ENCODE results near the gene P2RY6.

- TF ChIP-seq SP1 (IDR thresholded peaks at IDR 0.05), result no peak
- no peak for TF ChIP-seq LEF1 (IDR thresholded peaks at IDR 0.05; ENCODE audit: borderline replicate concordance)
- TF ChIP-seq HDGF (IDR thresholded peaks at IDR 0.05; ENCODE audit: borderline replicate concordance), result no peak
- no peak for TF ChIP-seq TARDBP (IDR thresholded peaks at IDR 0.05)
- no peak for TF ChIP-seq FOXA1 (IDR thresholded peaks at IDR 0.05)
- TF ChIP-seq ZNF384 (IDR thresholded peaks at IDR 0.05), result no peak
- TF ChIP-seq FOXM1 (IDR thresholded peaks at IDR 0.05; ENCODE audit: borderline replicate concordance), result no peak
- TF ChIP-seq FOXK2 (IDR thresholded peaks at IDR 0.05), result no peak
- no peak for TF ChIP-seq BHLHE40 (IDR thresholded peaks at IDR 0.05; ENCODE audit: borderline replicate concordance)
- TF ChIP-seq CTBP1 (IDR thresholded peaks at IDR 0.05; ENCODE audit: borderline replicate concordance), result no peak
- TF ChIP-seq PKNOX1 (IDR thresholded peaks at IDR 0.05), result no peak
- TF ChIP-seq SUZ12 (IDR thresholded peaks at IDR 0.05), result no peak
- TF ChIP-seq NFRKB (IDR thresholded peaks at IDR 0.05), result no peak
- TF ChIP-seq L3MBTL2 (conservative IDR thresholded peaks at IDR 0.05), result no peak
Observed at GRCh38 chr11:73316422-73316821, 44.3 kb downstream of the P2RY6 start.

Data from HEK293T (cell line).